ENCODE results near the gene TMPRSS6.

DNA sequence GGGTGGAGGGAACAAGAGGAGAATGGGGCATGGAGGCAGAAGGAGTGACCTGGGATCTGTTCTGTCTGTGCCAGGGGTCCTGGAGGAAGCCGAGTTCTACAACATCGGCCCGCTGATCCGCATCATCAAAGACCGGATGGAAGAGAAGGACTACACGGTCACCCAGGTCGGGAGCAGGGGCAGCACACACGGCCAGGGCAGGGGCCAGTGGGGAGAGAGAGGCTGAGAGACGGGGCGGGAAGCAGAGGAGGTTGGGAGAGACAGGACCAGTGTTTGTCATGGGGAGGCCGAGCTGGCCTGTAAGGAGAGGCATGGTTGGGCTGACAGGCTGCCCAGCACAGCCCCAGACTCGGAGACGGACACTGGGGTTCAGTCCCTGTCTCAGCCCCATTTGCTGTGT, 53.3 kb downstream of the TMPRSS6 start:
- TF ChIP-seq, protein P1, sequence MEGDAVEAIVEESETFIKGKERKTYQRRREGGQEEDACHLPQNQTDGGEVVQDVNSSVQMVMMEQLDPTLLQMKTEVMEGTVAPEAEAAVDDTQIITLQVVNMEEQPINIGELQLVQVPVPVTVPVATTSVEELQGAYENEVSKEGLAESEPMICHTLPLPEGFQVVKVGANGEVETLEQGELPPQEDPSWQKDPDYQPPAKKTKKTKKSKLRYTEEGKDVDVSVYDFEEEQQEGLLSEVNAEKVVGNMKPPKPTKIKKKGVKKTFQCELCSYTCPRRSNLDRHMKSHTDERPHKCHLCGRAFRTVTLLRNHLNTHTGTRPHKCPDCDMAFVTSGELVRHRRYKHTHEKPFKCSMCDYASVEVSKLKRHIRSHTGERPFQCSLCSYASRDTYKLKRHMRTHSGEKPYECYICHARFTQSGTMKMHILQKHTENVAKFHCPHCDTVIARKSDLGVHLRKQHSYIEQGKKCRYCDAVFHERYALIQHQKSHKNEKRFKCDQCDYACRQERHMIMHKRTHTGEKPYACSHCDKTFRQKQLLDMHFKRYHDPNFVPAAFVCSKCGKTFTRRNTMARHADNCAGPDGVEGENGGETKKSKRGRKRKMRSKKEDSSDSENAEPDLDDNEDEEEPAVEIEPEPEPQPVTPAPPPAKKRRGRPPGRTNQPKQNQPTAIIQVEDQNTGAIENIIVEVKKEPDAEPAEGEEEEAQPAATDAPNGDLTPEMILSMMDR (IDR thresholded peaks at IDR 0.05): no peak
- TF ChIP-seq EP300 (IDR thresholded peaks at IDR 0.05): no peak
- TF ChIP-seq POLR2AphosphoS5 (IDR thresholded peaks at IDR 0.05): no peak

Data from esophagus muscularis mucosa (tissue), 4 donors.